ENCODE data around the gene DNM3. TPM values are rescaled to one million over a fixed set of nuclear protein-coding genes. Genes with fewer than 3 reads are reported as not detected.

Gene DNM3
- total and polyA plus RNA-seq, 2 of the 8 experiments (the other 6 are each of a cell fraction or from before 2014, with no cell fraction given), result 2.0 to 8.5 TPM

GRCh38 chr1:172427191-172427590 is 585.9 kb downstream of the DNM3 start (continued):
- TF ChIP-seq SIX5 (IDR thresholded peaks at IDR 0.05; ENCODE audit: low read depth, low read length) (no peak), CBX5 (IDR thresholded peaks at IDR 0.05; ENCODE audit: low read depth, low read length) (no peak), RXRA (IDR thresholded peaks at IDR 0.05; ENCODE audit: insufficient read depth, low read depth, low read length) (no peak), SIRT6 (IDR thresholded peaks at IDR 0.05; ENCODE audit: low read length) (no peak), SRF (IDR thresholded peaks at IDR 0.05; ENCODE audit: low read depth, low read length) (no peak), CHD1 (IDR thresholded peaks at IDR 0.05; ENCODE audit: low read depth, low read length) (no peak), BCL11A (IDR thresholded peaks at IDR 0.05; ENCODE audit: low read depth in 2 of 2, low read length in 2 of 2) (no peak)

Data from H1 (cell line).